A172 (cell line): ENCODE measurements around the gene TRIP12. TPM values are rescaled to one million over a fixed set of nuclear protein-coding genes. Genes with fewer than 3 reads are reported as not detected.

Experiments
- DNase-seq: peaks from one replicate; pipeline ENCODE4 v3.0.0-alpha.2; 2015; ENCODE audit warnings: low spot score
- total RNA-seq: library from RNA; depleted of rRNA; stranded (reverse); fragments of >200 nt; shearing (Covaris generic); gene quantifications from 2 replicates; pipeline ENCODE4 v1.2.3, GENCODE V29; 2014; rRNA removed

TRIP12 gene
- total RNA-seq, 1 experiment from 2014 or later = 141 TPM

DNA sequence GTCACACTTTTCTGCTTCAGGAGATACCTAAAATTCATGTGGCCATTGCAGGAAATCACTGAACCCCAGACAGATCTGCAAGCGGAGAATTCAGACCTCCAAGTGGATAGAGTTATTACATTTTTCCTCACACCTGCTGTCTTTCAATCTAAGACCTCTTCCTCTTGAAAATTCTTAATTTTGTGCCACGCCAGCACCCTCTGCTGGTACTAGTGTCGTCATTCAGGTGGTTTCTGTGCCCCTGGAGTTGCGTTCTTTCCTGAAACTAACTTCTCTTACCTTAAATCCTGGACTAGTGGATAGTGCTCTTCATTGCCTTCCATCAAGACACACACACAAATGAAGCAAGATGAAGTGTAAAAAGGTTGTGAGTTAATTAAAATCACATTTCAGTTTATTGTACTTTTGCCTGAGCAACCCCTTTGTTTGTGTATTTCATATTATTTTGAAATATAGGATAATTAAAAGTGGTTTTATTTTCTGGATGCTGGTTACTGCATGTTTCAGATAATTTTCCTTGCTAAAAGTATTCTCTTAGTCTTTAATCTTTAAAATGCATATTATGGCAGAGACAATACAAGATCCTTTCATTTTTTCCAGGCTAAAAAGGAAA, 205.8 kb downstream of the TRIP12 start:
- peak; percentile 60 for DNase-seq

DNA sequence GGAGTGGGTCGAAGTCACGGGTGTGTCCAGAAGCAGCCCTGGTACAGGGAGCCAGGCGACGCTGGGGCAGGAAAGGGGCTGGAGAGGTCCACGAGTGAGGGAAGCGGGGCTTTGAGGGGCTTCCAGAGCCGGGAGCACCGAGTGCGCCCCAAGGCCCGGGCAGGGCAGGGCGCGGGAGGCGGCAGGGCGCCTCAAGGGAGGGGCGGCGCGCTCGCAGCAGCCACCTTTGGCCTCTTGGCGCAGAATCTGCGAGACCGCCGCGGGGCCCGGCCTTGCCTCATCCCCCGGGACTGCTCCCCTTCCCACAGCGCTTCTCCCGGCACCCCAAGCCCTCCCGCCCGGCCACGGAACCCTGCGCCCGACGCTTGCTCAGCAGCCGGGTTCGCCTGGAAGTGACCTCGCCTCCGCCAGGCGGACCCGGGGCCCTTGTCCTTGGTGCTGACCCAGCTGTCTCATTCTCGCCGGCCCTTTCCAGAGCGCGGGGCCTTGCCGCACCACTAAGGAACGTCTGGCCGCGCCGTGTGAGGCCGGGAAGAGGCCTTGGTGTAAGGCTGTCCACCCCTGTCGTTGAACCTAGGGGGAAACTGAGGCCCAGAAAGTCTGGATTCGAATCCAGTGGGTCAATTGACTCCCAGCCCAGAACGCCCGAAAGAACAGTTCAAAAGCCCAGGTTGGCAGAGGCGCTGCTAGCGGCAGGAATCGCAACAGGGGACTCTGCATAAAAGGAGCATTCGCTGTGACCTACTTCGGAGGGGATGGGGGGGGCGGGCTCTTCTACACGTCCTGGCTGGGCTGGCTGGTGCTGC, 206.9 kb downstream of the TRIP12 start:
- peak; percentile 69 for DNase-seq

DNA sequence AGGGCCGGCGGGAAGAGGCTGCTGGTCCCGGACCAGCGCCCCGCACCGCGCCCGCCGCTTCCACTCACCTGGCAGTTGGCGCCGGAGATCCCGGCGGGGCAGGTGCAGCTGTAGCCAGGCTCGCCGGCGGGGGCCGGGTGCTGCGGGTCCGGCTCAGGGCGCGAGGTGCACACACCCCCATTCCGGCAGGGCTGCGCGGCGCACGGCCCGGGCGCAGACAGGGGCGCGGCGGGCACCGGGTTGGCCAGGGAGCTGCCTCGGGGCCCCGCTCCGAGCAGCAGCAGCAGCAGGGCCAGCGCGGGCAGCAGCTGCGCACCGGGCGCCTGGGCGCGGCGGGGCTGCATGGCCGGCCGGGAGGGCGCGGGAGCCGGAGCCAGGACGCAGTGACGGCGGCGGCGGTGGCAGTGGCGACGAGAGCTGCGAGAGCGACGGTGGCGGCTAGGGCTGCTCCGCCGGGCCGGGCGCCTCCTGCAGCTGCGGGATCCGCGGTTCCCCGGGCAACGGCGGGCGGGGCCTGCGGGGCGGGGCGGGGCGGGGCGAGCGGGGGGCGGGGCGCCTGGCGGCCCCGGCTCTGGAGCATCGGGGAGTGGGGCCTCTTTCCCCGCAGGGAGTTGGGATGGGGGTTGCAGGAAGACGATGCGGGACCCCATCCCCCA, 207.6 kb downstream of the TRIP12 start, which contains the start of gene DNER:
Gene DNER (minus strand): TSS at position 476 of the 656 bp plus-strand sequence. CDS start 132 bp downstream, at position 344.
- DNase-seq = no peak

Other genes with a start within 250 kb of the TRIP12 start
- gene DNER, start 207.5 kb downstream of the TRIP12 start, total RNA-seq = 59.8 and 68.3 TPM in 2 replicates
- 3.3 and 3.8 TPM in 2 replicates for gene FBXO36, start 494 bp upstream of the TRIP12 start, total RNA-seq
- gene SLC16A14, start 146.9 kb upstream of the TRIP12 start, total RNA-seq = not detected in 2 replicates